Left lobe of liver (tissue), 2 donors: ENCODE measurements around the gene NAIF1. TPM values are rescaled to one million over a fixed set of nuclear protein-coding genes. Genes with fewer than 3 reads are reported as not detected.
"Not testable (repeated sequence)": the region's sequence is repeated elsewhere in the genome, so short reads cannot be mapped to it uniquely, and the experiment has no call there.

Experiments used
- ATAC-seq: fragments of 200-7000 bp; cut with Tn5 transposase; one replicate; pipeline ENCODE4 v1.9.1; 2020; ENCODE audit warnings: mild to moderate bottlenecking, moderate library complexity
- DNase-seq: peaks from one replicate; pipeline ENCODE4 v3.0.0-alpha.2; 2020; ENCODE audit warnings: low spot score
- total RNA-seq: library from RNA; stranded (reverse); gene quantifications from one replicate; pipeline ENCODE4 v1.2.1, GENCODE V29; 2021
- donor health status: DM: no; HTN: no; CAD: no; lungs with moderate emphysema.
- donor health status: DM: no; HTN: yes; CAD: no.

Gene NAIF1, protein sequence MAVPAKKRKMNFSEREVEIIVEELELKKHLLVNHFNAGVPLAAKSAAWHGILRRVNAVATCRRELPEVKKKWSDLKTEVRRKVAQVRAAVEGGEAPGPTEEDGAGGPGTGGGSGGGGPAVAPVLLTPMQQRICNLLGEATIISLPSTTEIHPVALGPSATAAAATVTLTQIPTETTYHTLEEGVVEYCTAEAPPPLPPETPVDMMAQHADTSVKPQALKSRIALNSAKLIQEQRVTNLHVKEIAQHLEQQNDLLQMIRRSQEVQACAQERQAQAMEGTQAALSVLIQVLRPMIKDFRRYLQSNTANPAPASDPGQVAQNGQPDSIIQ
- total RNA-seq: 6.3 TPM

DNA sequence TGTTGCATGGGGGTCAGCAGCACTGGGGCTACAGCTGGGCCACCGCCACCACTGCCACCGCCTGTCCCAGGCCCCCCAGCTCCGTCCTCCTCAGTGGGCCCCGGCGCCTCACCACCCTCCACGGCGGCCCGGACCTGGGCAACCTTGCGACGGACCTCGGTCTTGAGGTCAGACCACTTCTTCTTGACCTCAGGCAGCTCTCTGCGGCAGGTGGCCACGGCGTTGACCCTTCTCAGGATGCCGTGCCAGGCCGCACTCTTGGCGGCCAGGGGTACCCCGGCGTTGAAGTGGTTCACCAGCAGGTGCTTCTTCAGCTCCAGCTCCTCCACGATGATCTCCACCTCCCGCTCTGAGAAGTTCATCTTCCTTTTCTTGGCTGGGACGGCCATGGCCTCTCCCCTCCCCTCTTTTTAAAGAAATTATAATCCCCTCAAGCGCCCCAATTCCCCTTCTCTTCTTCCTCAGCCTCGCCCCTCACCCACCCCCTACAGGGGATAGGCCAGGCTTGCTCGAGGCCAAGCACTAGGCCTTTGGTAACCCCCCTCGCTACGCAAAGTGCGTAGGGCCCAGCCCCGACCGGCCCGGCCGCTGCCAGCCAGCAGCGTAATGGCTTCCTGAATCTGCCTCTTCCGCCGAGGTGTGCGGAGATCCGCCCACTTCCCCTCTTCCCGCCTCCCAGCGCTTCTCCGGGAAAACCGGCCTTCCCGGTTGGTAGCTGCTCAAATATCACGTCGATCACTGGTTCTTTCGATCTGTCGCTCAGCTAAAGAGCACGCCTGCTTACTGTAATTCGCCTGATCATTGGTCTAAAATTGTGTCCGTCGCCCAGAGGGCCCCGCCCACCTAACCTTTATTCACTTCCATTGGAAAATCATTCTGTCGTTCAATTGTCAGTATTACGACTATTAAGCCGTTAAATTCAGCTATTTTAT lies at the start of gene NAIF1:
Gene NAIF1 (minus strand): TSS at position 608 of the 932 bp plus-strand sequence. CDS start 219 bp downstream, at position 389.
- DNase-seq: peak; percentile 98
- peak; percentile 66 for ATAC-seq

DNA sequence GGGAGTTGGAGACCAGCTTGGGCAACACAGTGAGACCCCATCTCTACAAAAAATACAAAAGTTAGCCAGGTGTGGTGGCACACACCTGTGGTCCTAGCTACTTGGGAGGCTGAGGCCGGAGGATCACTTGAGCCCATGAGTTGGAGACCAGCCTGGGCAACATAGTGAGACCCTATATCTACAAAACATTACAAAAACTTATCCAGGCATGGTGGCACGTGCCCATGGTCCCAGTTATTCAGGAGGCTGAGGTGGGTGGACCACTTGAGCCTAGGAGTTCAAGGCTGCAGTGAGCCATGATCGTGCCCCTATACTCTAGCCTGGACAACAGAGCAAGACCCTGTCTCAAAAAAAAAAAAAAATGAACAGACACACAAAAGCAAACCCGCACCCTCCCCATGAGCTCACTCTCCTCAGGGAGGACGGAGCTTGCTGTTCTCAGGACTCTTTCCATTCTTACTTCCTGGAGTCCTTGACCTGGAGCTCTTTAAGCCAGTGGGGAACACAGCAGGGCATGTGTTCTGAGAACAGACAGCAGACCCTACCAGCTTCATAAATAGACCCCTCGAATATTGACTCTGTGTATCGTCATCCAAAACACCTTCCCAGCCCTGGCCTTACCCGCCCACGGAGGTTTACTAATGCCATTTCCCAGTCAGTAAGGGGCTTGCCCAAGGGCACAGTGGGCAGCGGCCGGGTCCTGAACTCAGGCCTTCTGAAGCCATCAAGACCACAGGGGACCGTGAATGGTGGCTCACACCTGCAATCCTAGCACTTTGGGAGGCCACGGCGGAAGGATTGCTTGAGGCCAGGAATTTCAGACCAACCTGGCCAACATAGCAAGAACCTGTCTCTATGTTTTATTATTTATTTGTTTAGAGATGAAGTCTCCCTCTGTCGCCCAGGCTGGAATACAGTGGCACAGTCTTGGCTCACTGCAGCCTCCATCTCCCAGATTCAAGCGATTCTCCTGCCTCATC lies 49.3 kb upstream of the NAIF1 start:
- peak; percentile 49 for DNase-seq
- ATAC-seq: no peak

DNA sequence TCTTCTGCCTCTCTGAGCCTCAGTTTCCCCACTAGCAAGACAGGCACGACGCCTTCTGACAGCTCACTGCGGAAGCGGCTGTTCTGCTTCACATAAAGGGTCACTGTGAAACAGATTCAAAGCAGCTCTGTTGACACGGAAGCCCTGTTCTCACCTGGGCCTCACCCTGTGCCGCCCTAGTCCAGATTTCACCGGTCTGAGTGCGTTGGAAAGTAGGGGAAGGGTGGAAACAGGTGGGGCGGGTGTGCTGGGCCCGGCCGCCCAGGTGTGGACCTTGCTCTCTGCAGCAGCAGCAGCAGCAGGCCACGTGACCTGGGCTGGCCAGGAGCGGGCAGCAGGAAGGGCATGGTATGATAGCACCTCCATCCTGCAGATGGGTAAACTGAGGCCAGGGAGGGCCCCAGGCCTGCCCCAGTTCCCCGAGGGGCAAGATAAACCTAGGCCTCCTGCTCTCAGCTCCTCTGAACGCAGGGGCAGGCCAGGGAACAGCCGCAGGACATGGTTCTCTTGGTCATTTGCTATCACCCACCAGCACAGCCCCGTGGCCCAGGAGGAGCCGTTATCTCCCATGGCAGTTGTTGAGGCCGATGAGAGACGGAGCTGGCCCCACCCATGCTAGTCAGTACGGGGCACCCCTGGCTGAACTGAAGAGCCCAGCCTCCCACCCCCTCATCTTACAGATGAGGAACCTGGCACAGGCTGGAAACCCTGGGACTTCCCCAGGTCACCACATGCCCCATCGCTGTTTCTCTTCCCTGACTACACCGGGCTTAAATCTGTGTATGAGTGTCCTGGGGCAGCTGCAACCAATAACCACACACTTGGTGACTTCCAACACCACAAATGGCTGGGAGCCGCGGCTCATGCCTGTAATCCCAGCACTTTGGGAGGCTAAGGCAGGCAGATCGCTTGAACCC lies 48.3 kb upstream of the NAIF1 start:
- ATAC-seq (peak; percentile 72), DNase-seq (peak; percentile 93)

DNA sequence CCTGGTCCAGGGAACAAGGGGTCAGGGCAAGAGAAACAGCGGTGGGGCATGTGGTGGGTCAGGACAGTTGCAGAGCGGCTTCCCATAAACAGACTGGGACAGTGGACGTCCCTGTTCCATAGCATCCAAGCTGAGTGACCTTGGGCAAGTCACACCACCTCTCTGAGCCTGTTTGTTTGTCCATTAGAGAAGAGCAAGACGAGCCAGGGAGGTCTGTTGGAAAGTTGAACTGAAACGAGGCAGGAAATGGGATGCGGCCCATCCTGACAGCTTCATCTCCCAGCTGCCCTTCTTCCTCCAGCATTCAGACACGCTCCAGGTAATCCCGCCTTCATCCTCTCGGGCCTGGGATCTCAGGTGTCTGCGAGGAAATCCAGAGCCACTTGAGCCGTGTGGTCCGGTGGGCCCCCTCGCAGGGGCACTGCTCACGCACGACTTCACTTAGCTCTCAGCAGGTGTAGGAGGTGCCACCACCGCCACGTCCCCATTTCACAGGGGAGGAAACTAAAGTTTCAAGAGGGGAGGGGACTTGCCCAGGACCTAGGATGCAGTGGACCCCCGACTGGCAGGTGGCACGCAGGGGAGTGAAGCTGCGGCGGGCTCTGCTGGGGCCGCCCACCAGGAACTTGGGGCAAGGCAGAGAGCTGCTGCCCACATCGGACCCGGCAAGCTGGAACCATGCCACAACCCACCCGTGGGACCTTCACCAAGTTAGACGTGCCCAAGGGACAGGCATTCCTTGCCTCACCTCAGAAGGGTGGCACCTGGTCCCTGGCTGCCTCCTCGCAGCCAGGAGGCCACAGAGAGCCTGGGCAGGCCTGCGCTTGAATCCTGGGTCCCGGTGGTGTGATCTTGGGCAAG lies 47.4 kb upstream of the NAIF1 start:
- no peak for ATAC-seq
- peak; percentile 60 for DNase-seq

DNA sequence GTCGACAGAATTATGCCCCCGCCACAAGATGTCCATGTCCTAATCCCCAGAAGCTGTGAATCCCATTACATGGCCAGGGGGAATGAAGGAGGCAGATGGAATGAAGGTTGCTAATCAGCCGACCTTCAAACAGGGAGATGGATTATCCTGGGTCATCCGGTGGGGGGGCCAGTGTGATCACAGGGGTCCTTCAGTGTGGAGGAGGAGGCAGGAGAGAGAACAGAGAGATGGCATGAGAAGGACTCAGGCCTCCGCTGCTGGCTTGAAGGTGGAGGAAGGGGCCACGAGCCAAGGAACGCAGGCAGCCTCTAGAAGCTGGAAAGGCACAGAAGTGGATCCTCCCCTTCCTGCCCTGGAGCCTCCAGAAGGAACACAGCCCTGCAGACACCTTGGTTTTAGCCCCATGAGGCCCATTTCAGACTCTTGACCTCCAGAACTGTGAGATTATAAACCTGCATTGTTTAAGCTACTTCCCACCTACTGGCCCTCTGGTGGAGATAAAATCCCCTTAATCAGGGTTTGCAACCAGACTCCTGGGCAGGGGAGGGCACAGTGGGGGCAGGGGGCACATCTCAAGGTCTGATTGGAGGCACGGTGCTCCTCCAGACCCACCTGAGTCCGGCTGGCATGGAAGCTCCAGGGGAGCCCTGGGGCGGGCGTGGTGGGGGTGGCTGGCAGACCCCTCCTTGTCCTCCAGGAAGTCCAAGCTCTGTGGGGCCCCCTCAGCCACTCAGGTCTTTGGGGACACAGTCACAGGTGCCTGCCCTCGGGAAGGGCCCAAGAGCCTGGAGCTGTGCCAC lies 46.6 kb upstream of the NAIF1 start:
- ATAC-seq (no peak), DNase-seq (no peak)

DNA sequence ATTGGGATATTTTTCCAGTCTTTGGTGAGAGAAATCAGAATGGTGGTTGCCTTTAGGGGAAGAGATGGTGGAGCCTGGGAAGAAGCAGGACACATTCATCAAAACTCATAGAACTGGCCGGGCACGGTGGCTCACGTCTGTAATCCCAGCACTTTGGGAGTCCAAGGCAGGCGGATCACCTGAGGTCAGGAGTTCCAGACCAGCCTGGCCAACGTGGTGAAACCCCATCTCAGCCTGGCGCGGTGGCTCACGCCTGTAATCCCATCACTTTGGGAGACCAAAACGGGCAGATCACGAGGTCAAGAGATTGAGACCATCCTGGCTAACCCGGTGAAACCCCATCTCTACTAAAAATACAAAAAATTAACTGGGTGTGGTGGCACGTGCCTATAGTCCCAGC lies 44.6 kb upstream of the NAIF1 start:
- not testable (repeated sequence) for DNase-seq, ATAC-seq

DNA sequence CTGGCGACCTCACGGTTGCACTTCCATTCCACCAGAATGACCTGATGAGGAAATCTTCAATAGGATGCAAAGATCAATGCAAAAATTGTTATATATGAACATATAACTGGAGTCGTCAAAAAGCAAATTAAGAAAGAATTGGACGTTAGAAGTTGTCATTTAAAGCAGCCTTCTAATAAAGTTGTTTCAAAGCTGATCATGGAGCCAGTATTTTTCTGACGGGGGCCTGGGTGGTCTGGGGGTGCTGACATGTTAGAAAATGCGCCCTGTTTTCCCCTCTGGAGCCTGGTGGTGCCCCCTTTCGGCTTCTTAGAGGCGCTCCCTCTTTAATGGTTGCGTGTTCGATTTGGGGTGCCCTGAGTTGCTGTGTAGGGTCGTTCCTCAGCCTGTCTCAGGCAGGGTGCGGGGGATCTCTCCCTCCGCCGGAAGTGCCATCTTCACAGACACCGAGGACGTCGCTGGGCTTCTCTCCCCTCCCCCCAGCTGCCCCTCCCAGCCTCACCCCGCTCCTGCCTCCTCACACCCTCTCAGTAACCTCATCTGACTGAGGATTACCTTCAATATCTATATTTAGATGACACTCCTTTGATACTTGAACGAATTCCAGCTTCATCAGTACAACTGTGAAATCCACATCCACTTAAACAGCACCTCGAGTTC lies 42.1 kb upstream of the NAIF1 start:
- ATAC-seq: peak; percentile 3
- no peak for DNase-seq

DNA sequence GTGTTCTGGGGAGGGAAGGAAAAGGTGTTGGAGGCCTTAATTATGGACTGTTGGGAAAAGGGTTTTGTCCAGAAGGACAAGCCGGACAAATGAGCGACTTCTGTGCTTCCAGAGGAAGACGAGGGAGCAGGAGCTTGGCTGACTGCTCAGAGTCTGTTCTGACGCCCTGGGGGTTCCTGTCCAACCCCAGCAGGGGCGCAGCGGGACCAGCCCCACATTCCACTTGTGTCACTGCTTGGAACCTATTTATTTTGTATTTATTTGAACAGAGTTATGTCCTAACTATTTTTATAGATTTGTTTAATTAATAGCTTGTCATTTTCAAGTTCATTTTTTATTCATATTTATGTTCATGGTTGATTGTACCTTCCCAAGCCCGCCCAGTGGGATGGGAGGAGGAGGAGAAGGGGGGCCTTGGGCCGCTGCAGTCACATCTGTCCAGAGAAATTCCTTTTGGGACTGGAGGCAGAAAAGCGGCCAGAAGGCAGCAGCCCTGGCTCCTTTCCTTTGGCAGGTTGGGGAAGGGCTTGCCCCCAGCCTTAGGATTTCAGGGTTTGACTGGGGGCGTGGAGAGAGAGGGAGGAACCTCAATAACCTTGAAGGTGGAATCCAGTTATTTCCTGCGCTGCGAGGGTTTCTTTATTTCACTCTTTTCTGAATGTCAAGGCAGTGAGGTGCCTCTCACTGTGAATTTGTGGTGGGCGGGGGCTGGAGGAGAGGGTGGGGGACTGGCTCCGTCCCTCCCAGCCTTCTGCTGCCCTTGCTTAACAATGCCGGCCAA lies 41.3 kb upstream of the NAIF1 start:
- ATAC-seq (no peak), DNase-seq (no peak)

DNA sequence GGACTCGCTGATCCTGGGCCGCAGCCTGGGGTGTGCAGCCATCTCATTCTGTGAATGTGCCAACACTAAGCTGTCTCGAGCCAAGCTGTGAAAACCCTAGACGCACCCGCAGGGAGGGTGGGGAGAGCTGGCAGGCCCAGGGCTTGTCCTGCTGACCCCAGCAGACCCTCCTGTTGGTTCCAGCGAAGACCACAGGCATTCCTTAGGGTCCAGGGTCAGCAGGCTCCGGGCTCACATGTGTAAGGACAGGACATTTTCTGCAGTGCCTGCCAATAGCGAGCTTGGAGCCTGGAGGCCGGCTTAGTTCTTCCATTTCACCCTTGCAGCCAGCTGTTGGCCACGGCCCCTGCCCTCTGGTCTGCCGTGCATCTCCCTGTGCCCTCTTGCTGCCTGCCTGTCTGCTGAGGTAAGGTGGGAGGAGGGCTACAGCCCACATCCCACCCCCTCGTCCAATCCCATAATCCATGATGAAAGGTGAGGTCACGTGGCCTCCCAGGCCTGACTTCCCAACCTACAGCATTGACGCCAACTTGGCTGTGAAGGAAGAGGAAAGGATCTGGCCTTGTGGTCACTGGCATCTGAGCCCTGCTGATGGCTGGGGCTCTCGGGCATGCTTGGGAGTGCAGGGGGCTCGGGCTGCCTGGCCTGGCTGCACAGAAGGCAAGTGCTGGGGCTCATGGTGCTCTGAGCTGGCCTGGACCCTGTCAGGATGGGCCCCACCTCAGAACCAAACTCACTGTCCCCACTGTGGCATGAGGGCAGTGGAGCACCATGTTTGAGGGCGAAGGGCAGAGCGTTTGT lies 40.5 kb upstream of the NAIF1 start:
- DNase-seq (peak; percentile 76), ATAC-seq (peak; percentile 3)

DNA sequence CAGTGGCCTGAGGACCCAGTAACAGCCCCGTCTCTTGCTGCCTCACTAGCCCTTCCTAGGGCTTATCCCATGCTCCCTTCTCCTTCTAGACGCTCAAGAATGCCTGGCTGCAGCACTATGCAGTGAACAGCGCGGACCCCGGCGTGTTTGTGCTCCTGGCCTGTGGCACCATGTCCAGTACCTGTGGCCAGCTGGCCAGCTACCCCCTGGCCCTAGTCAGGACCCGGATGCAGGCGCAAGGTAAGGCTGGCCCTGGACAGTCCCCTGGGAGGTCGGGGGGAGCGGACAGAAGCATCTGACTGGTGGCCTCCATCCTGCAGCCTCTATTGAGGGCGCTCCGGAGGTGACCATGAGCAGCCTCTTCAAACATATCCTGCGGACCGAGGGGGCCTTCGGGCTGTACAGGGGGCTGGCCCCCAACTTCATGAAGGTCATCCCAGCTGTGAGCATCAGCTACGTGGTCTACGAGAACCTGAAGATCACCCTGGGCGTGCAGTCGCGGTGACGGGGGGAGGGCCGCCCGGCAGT lies 39.9 kb upstream of the NAIF1 start:
- DNase-seq (no peak), ATAC-seq (no peak)

DNA sequence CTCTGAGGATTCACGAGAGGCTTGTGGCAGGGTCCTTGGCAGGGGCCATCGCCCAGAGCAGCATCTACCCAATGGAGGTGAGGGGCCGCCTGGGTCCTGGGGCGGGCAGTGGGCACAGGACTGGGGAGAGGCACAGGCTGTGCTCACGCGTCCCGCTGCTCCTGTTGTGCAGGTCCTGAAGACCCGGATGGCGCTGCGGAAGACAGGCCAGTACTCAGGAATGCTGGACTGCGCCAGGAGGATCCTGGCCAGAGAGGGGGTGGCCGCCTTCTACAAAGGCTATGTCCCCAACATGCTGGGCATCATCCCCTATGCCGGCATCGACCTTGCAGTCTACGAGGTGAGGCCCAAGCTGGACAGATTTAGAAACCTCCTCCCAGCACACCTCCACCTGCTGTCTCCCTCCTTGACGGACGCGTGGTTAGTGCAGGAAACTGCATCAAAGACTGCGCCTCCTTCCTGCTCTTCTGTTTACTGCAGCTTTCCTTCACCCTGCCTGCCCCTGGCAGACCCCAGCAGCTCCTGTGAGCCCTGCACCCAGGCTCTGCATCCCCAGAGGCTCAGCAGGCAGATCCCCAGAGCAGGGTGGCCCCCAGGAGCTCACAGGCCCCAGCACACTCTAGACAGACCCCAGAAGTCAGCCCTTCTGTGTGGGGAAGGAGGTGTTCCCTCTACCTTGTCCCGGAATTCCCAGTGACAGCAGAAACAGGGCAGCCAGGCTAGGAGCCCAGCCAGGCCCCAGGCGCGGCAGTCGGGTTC lies 39.2 kb upstream of the NAIF1 start:
- DNase-seq (peak; percentile 59), ATAC-seq (no peak)

DNA sequence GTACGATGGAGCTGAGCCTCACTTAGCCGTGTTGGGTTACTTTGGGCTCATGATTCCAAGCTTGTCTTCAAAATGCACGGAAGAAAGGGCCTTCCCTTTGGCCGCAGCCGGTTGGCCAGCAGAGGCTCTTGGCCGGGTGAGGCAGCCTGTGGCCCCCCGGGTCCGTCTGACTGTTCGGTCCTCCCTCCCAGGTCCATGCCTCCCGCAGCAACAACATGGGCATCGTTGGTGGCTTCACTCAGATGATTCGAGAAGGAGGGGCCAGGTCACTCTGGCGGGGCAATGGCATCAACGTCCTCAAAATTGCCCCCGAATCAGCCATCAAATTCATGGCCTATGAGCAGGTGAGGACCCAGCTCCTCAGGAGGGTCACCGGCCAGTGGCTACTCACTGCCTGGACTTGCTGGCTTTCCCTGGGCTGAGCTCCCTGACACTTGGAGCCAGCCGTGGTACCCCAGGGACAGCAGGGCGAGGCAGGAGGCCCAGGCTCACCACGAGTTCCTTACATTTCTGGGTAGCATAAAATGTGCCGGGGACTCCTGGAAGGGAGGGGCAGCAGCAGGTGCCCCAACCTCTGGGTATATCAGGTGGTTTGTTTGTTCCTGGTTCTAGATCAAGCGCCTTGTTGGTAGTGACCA lies 38.5 kb upstream of the NAIF1 start:
- ATAC-seq (no peak), DNase-seq (peak; percentile 55)

DNA sequence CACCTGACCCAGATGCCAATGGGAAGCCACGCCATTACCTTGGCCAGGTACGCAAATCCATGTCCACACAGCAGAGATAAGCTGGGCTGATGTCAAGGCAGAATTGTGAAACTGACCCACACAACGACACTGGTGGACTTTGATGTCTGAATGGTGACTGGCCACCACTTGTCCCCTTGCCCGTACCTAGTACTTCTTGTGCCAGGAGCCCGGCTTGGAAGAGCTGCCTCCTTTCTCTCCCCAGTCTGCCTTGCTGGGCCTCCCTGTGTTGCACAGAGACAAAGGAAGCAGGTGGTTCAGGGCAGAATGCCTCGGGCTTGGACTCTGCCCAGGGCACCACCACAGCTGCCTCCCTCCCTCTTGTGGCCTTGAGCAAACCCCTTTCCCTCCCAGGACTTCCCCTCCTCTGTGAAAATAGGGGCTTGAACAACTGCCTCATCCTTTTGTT lies 37.1 kb upstream of the NAIF1 start:
- peak; percentile 9 for ATAC-seq
- DNase-seq: peak; percentile 97

DNA sequence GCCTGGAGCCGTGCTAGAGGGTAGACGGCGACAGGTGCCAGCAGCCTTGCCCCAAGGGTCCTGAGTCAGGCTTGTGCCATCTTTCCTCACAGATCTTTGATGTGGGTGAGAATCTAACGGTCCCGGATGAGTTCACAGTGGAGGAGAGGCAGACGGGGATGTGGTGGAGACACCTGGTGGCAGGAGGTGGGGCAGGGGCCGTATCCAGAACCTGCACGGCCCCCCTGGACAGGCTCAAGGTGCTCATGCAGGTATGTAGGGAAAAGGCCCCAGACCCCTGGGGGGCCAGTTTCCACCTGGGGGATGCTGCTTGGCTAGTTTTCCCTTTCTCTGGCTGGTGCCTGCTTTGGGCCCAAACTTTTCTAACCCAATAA lies 36.5 kb upstream of the NAIF1 start:
- no peak for DNase-seq
- ATAC-seq: peak; percentile 4
